GM21360 (cell line): Measurements from ENCODE around the gene CTNNA2.

ENCODE experiments used
- ATAC-seq: cut with Tn5 transposase; IDR thresholded peaks from one replicate; pipeline ENCODE4 v1.9.1; 2021; ENCODE audit warnings: mild to moderate bottlenecking, moderate library complexity; ENCODE audit not compliant: unreplicated experiment

Gene CTNNA2

GRCh38 chr2:80515964-80516363 lies 1003.1 kb downstream of the CTNNA2 start:
- ATAC-seq = no peak

GRCh38 chr2:80517316-80517715 lies 1004.5 kb downstream of the CTNNA2 start:
- ATAC-seq = no peak

GRCh38 chr2:80519121-80519643 lies 1006.3 kb downstream of the CTNNA2 start:
- ATAC-seq = no peak

GRCh38 chr2:80519699-80520291 lies 1006.9 kb downstream of the CTNNA2 start:
- ATAC-seq = peak; percentile 51

GRCh38 chr2:80525152-80525551 lies 1012.3 kb downstream of the CTNNA2 start:
- ATAC-seq = peak; percentile 71

- no peak for ATAC-seq
Measured at GRCh38 chr2:80527119-80527518, 1014.3 kb downstream of the CTNNA2 start.

GRCh38 chr2:80529466-80530165 lies 1016.8 kb downstream of the CTNNA2 start:
- peak; percentile 35 for ATAC-seq

- peak; percentile 61 for ATAC-seq
Measured at GRCh38 chr2:80530442-80531064, 1017.7 kb downstream of the CTNNA2 start.

- ATAC-seq = peak; percentile 33
Measured at GRCh38 chr2:80531319-80531718, 1018.5 kb downstream of the CTNNA2 start.

GRCh38 chr2:80545420-80546210 lies 1032.8 kb downstream of the CTNNA2 start:
- ATAC-seq = no peak

GRCh38 chr2:80546766-80547165 lies 1033.9 kb downstream of the CTNNA2 start:
- ATAC-seq = no peak

- ATAC-seq = no peak
Measured at GRCh38 chr2:80547344-80547743, 1034.5 kb downstream of the CTNNA2 start.

GRCh38 chr2:80548469-80548868 lies 1035.6 kb downstream of the CTNNA2 start:
- no peak for ATAC-seq

GRCh38 chr2:80549901-80550300 lies 1037.0 kb downstream of the CTNNA2 start:
- no peak for ATAC-seq

GRCh38 chr2:80560326-80560725 lies 1047.5 kb downstream of the CTNNA2 start:
- no peak for ATAC-seq

- ATAC-seq = no peak
Measured at GRCh38 chr2:80568011-80568410, 1055.2 kb downstream of the CTNNA2 start.

- no peak for ATAC-seq
Measured at GRCh38 chr2:80573167-80573566, 1060.3 kb downstream of the CTNNA2 start.

- ATAC-seq = no peak
Measured at GRCh38 chr2:80573950-80574349, 1061.1 kb downstream of the CTNNA2 start.

- ATAC-seq = no peak
Measured at GRCh38 chr2:80579756-80580155, 1066.9 kb downstream of the CTNNA2 start.

GRCh38 chr2:80591233-80591632 lies 1078.4 kb downstream of the CTNNA2 start:
- no peak for ATAC-seq

GRCh38 chr2:80592106-80592505 lies 1079.3 kb downstream of the CTNNA2 start:
- no peak for ATAC-seq
